Right lobe of liver (tissue), 6 donors: ENCODE results near the gene TRABD2B. TPM values are rescaled to one million over a fixed set of nuclear protein-coding genes. Genes with fewer than 3 reads are reported as not detected.
A peak's percentile ranks its signal among the peaks of the same experiment; 100 is the strongest.

ENCODE experiments used
- ATAC-seq, 4 donors: fragments of 200-7000 bp; cut with Tn5 transposase; one replicate each; pipeline ENCODE4 v1.9.1; 2020; ENCODE audit warnings: mild to moderate bottlenecking in 4 of 4, moderate library complexity in 4 of 4
- DNase-seq, 3 donors: peaks; one replicate each; pipeline ENCODE4 v3.0.0-alpha.2; 2020
- H3K27ac ChIP-seq, 3 donors: fragments of 200-600 bp; one replicate each; pipeline ENCODE4 v1.8.0; 2022
- H3K27me3 ChIP-seq, 2 donors: fragments of 200-600 bp; one replicate each; pipeline ENCODE4 v1.8.0; 2022
- H3K36me3 ChIP-seq, 4 donors: fragments of 200-600 bp; sonication (generic) in 1 of 4; one replicate each; pipeline versions ENCODE4 v1.5.1 to v1.8.0; 2017 to 2022; ENCODE audit warnings: control low read depth in 1 of 4
- H3K4me1 ChIP-seq, 4 donors: fragments of 200-600 bp; sonication (generic) in 1 of 4; one replicate each; pipeline versions ENCODE4 v1.5.1 to v1.8.0; 2017 to 2022; ENCODE audit warnings: control low read depth in 1 of 4
- H3K4me3 ChIP-seq, 3 donors: fragments of 200-600 bp; one replicate each; pipeline ENCODE4 v1.8.0; 2022
- H3K9me3 ChIP-seq, 4 donors: fragments of 200-600 bp; sonication (generic) in 1 of 4; one replicate each; pipeline versions ENCODE4 v1.5.1 to v1.8.0; 2017 to 2022; ENCODE audit warnings: control low read depth in 1 of 4
- POLR2A ChIP-seq: fragments of 450-650 bp; IDR thresholded peaks from one replicate; pipeline ENCODE4 v1.6.1; 2017; ENCODE audit warnings: antibody characterized with exemption, mild to moderate bottlenecking
- WGBS: methylation state at CpG from one replicate; pipeline ENCODE4 v1.1.6; 2018; ENCODE audit warnings: low coverage, low lambda C conversion rate; ENCODE audit not compliant: insufficient coverage; ENCODE audit errors: missing lambda C conversion rate; 5-methylcytosine and 5-hydroxymethylcytosine counted together
- intact Hi-C, 2 donors: fragments of 100-400 bp; cut with DNase I; formaldehyde crosslinking; loops; one replicate each; pipeline versions ENCODE4 v1.11.2 to v1.14.1; 2022
- total RNA-seq, 6 experiments: library from RNA; depleted of rRNA in 2 of 6; stranded (reverse); fragments of >200 nt in 2 of 6; fragmentation: NEBNext Ultra II Directional in 3 of 6; extraction: Animal tissue kit (Norgen Biotek cat#: 25700) in 3 of 6; gene quantifications; one replicate each; pipeline versions ENCODE4 v1.1.0 to v1.2.4, GENCODE V29; 2016 to 2023
- TF ChIP-seq, protein P1 (sequence below), 4 donors: fragments of 200-600 bp in 3 of 4; fragments of 450-650 bp in 1 of 4; IDR thresholded peaks; one replicate each; pipeline versions ENCODE4 v1.5.1 to v1.8.0; 2016 to 2022; ENCODE audit warnings: antibody characterized with exemption in 4 of 4, mild to moderate bottlenecking in 2 of 4
- donor health status: DM: no; HTN: yes; CAD: no.
- donor health status: DM: no; HTN: no; CAD: no.
- donor health status: DM: no; HTN: no; CAD: no.
- donor health status: DM: no; HTN: yes; CAD: no.
- donor health status: DM: no; HTN: yes; CAD: no.

The TRABD2B gene
- total RNA-seq, 6 experiments from 2014 or later, result 0.55 to 9.5 (median 1.8) TPM

- ATAC-seq (no peak), DNase-seq (no peak)
- Histone ChIP-seq H3K9me3 (no peaks in the 10 kb centered on the region), H3K4me1 (peaks cover 0 to 58% (median 27%) of the 10 kb centered on the region in 4 donors), H3K27me3 (no peaks in the 10 kb centered on the region), H3K36me3 (no peaks in the 10 kb centered on the region), H3K27ac (peak overlapping the region in 2 of 3 donors; percentile 68 to 79), H3K4me3 (no peak overlapping the region)
- intact Hi-C loops, result no loop called here
- WGBS, result 83% methylated on average over 2 of the region's 2 CpGs
- TF ChIP-seq POLR2A, result no peak
These were observed 25.6 kb downstream of the TRABD2B start for GRCh38 chr1:47971385-47972160.

DNA sequence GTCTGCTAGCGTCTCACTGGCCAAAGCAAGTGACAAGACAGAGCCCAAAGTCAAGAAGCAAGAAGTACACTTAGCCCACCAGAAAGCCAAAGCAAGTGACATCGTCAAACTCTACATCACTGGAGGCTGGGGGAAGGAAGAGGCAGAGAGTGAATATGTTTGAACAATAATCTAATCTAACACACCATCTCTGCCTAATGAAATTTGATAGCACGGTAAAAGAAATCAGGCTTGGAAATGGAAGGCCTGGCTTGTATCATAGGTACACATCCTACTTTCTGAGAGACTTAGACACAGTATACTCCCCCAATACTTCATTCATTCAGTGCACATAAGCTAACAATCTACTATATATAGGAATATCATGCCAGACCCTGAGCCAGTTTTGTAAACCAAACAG is 26.3 kb downstream of the TRABD2B start:
- ATAC-seq (no peak), DNase-seq (no peak)
- WGBS, result 85% methylated on average over 2 of the region's 3 CpGs
- TF ChIP-seq, protein P1, sequence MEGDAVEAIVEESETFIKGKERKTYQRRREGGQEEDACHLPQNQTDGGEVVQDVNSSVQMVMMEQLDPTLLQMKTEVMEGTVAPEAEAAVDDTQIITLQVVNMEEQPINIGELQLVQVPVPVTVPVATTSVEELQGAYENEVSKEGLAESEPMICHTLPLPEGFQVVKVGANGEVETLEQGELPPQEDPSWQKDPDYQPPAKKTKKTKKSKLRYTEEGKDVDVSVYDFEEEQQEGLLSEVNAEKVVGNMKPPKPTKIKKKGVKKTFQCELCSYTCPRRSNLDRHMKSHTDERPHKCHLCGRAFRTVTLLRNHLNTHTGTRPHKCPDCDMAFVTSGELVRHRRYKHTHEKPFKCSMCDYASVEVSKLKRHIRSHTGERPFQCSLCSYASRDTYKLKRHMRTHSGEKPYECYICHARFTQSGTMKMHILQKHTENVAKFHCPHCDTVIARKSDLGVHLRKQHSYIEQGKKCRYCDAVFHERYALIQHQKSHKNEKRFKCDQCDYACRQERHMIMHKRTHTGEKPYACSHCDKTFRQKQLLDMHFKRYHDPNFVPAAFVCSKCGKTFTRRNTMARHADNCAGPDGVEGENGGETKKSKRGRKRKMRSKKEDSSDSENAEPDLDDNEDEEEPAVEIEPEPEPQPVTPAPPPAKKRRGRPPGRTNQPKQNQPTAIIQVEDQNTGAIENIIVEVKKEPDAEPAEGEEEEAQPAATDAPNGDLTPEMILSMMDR (IDR thresholded peaks at IDR 0.05), result no peak
- TF ChIP-seq POLR2A, result no peak
- Histone ChIP-seq H3K4me1 (peaks cover 0 to 53% (median 27%) of the 10 kb centered on the region in 4 donors), H3K36me3 (no peaks in the 10 kb centered on the region), H3K27ac (peak overlapping the region in 2 of 3 donors; percentile 68 to 79), H3K4me3 (no peak overlapping the region), H3K27me3 (no peaks in the 10 kb centered on the region), H3K9me3 (no peaks in the 10 kb centered on the region)
- intact Hi-C loops, result no loop called here

GRCh38 chr1:47969478-47969877 is 27.7 kb downstream of the TRABD2B start:
- peak overlapping the region; percentile 58 to 79 (median 68) for H3K27ac ChIP-seq
- no peak overlapping the region for H3K4me3 ChIP-seq
- H3K27me3 ChIP-seq, result no peaks in the 10 kb centered on the region
- H3K9me3 ChIP-seq, result no peaks in the 10 kb centered on the region
- DNase-seq (peak; percentile 33 to 86 (median 75)), ATAC-seq (peak; percentile 89 to 94 (median 93))
- H3K36me3 ChIP-seq, result no peaks in the 10 kb centered on the region
- H3K4me1 ChIP-seq, result peaks cover 0 to 58% (median 26%) of the 10 kb centered on the region in 4 donors
- WGBS, result 33% methylated on average over 3 of the region's 3 CpGs
- intact Hi-C loops, result no loop called here
- TF ChIP-seq, protein P1 (IDR thresholded peaks at IDR 0.05), result no peak
- no peak for TF ChIP-seq POLR2A

GRCh38 chr1:47968556-47968888 is 28.7 kb downstream of the TRABD2B start:
- Histone ChIP-seq H3K4me3 (no peak overlapping the region), H3K27ac (peak overlapping the region in 2 of 3 donors; percentile 65 to 79), H3K4me1 (peaks cover 0 to 63% (median 30%) of the 10 kb centered on the region in 4 donors), H3K9me3 (no peaks in the 10 kb centered on the region), H3K27me3 (no peaks in the 10 kb centered on the region), H3K36me3 (no peaks in the 10 kb centered on the region)
- no peak for ATAC-seq
- TF ChIP-seq POLR2A, result no peak
- TF ChIP-seq, protein P1 (IDR thresholded peaks at IDR 0.05), result no peak
- WGBS, result 70% methylated on average over 2 of the region's 3 CpGs
- intact Hi-C loops, result no loop called here
- peak in 1 of 3 donors; percentile 28 for DNase-seq

GRCh38 chr1:47967864-47968555 is 29.2 kb downstream of the TRABD2B start:
- peak in 1 of 3 donors; percentile 3 for DNase-seq

More at GRCh38 chr1:47967864-47968555, 29.2 kb downstream of the TRABD2B start:
- Histone ChIP-seq H3K4me1 (peaks cover 0 to 62% (median 29%) of the 10 kb centered on the region in 4 donors), H3K36me3 (no peaks in the 10 kb centered on the region), H3K9me3 (no peaks in the 10 kb centered on the region), H3K27ac (peak overlapping the region in 2 of 3 donors; percentile 65 to 79), H3K27me3 (no peaks in the 10 kb centered on the region), H3K4me3 (no peak overlapping the region)
- WGBS, result 76% methylated on average over 5 of the region's 7 CpGs
- no peak for ATAC-seq
- no peak for TF ChIP-seq POLR2A
- TF ChIP-seq, protein P1 (IDR thresholded peaks at IDR 0.05), result no peak
- intact Hi-C loops, result no loop called here
